GM12891 (cell line): ENCODE results near the gene NDC80.

Experiments
- POLR2A ChIP-seq: IDR thresholded peaks from 2 replicates; pipeline ENCODE4 v1.6.1; 2011; ENCODE audit warnings: low read depth, low read length, control low read depth
- TAF1 ChIP-seq: IDR thresholded peaks from 2 replicates; pipeline ENCODE4 v1.6.1; 2011; ENCODE audit warnings: low read depth, low read length, control low read depth

- no peak for TF ChIP-seq POLR2A
- no peak for TF ChIP-seq TAF1
Observed at GRCh38 chr18:2572892-2573291, 1.5 kb downstream of the NDC80 start.
